ENCODE measurements around the gene NYAP2.

NYAP2 gene

GRCh38 chr2:225429717-225430116, 30.2 kb downstream of the NYAP2 start:
- peak; percentile 37 for DNase-seq

- no peak for DNase-seq
These were observed 31.8 kb downstream of the NYAP2 start for GRCh38 chr2:225431105-225431863.

DNA sequence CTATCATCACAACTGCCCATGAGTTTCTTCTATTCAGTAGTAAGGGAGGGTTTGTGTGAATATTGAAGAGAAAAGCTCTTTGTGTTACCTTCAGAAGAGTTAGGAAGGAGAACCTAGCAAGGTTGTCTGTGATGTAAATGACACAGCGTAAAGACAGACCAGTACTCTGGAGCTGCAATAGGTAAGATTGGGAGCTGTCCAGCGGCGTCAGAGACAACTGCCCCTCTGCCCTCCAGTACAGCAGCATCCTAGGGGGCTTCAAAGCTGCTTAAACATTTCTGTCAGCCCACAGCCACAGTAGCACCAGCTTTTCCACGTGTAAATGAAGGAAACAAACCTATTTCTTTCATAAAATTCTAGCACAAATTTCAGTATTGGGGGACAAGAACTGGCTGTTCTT, 34.5 kb downstream of the NYAP2 start:
- DNase-seq, result no peak

GRCh38 chr2:225437319-225437718, 37.8 kb downstream of the NYAP2 start:
- DNase-seq, result no peak

- no peak for DNase-seq
These were observed 38.7 kb downstream of the NYAP2 start for GRCh38 chr2:225438248-225438647.

GRCh38 chr2:225452677-225453076, 53.2 kb downstream of the NYAP2 start:
- DNase-seq, result no peak

- DNase-seq, result no peak
These were observed 54.9 kb downstream of the NYAP2 start for GRCh38 chr2:225454412-225454811.

GRCh38 chr2:225456619-225457260, 57.2 kb downstream of the NYAP2 start:
- no peak for DNase-seq

- DNase-seq, result no peak
These were observed 58.0 kb downstream of the NYAP2 start for GRCh38 chr2:225457482-225457881.

GRCh38 chr2:225458431-225459117, 59.1 kb downstream of the NYAP2 start:
- DNase-seq, result no peak

- no peak for DNase-seq
These were observed 62.9 kb downstream of the NYAP2 start for GRCh38 chr2:225462417-225462816.

- DNase-seq, result no peak
These were observed 63.4 kb downstream of the NYAP2 start for GRCh38 chr2:225462945-225463344.

DNA sequence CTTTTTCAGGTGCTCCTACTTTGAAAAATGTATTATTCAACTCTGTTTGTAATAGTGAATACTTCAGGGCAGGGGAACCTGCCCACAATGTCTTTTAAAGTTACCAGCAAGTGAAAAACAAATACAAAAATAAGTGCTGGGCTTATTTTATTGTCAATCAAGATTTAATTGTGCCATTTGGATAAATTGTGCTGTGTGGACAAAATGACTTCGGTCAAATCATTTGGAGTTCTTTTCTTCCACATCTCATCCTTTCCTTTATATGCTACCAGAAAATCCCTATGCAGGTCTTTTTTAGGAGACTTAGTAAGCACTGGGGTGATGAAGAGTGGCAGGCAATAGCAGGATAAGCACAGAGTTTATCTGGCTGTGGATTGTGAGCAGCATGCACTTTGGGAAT, 63.9 kb downstream of the NYAP2 start:
- no peak for DNase-seq

DNA sequence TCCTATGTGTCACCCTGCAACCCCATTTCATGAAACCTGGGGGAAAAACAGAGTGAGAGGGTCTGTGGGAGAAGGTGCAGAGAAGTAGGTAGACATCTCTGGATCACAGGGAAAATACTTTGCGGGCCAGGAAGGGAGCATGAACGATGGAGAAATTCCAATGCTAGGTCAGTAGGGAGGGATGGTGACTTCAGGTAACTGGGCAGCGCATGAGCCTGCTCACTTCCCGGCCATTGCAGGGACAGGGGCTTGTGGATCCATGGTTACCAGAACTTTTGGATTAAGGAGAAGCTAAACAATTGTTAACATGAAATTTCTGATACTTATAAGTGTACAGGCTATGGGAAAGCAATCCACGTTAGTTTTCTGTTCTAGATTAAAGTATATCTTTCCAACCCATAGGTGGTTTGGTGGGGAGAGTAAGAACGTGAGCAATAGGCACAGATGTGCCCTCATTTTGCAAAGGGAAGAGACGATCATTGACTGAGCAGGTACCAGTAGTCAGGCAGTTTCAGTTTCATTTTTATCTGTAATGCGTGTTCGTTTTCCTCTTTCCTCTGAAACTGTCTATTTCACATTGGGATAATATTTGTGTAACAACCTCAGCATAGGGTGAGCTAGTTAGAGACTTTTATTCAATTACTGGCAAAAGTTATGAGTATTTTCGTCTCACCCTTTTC, 65.0 kb downstream of the NYAP2 start:
- no peak for DNase-seq

GRCh38 chr2:225465827-225466226, 66.3 kb downstream of the NYAP2 start:
- no peak for DNase-seq

DNA sequence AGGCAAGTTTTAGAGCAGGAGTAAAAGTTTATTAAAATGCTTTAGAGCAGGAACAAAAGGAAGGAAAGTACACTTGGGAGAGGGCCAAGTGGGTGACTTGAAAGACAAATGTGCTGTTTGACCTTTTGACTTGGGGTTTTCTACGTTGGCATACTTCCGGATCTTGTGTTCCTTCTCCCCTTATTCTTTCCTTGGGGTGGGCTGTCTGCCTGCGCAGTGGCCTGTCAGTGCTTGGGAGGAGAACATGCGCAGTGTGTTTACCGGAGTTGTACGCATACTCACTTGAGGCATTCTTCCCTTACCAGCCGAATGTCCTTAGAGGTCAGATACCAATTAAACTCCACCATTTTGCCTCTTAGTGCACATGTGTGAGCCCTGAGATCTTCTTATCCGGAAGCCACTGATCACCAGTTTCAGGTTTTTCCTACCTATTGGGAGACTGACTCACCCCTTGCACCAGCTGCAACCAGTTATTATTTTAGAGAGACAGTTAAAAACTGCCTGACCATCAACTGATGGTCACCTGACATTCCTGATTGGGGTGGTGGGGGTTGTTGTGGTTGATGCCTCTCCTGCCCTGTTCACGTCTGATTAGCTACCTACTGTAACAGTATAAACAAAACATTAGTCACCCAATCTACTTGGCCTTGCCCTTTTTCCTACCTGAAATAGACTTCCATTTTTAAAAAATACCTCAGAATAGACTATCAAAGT, 67.5 kb downstream of the NYAP2 start:
- DNase-seq, result no peak

- no peak for DNase-seq
These were observed 68.6 kb downstream of the NYAP2 start for GRCh38 chr2:225468131-225468530.

DNA sequence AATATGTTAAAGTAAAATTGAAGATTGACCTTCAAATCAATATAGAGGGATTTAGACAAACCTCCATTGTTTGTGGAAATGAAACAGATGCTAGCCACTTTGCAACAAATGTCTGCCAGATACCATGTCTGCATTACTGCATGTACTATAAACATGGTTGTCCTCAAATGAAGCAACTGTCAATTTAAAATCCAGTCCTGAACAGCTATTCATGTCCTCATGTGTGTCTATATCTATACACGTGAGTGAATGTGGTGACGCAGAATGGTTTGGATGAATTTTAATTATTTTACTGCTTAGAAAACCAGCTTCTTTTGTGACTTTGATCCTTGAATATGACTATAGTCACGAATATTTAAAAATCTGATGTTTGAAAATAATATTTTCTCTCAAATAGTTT, 71.5 kb downstream of the NYAP2 start:
- no peak for DNase-seq

GRCh38 chr2:225471482-225471881, 72.0 kb downstream of the NYAP2 start:
- DNase-seq, result no peak

- DNase-seq, result no peak
These were observed 72.7 kb downstream of the NYAP2 start for GRCh38 chr2:225472161-225472560.

GRCh38 chr2:225479386-225479785, 79.9 kb downstream of the NYAP2 start:
- no peak for DNase-seq

- no peak for DNase-seq
These were observed 85.2 kb downstream of the NYAP2 start for GRCh38 chr2:225484751-225485150.

GRCh38 chr2:225486236-225486635, 86.7 kb downstream of the NYAP2 start:
- no peak for DNase-seq

Measured in SHP77 treated with DMSO at 0.1 percent for 48 hours (cell line).